ENCODE data around the gene MISP3.

Gene MISP3

DNA sequence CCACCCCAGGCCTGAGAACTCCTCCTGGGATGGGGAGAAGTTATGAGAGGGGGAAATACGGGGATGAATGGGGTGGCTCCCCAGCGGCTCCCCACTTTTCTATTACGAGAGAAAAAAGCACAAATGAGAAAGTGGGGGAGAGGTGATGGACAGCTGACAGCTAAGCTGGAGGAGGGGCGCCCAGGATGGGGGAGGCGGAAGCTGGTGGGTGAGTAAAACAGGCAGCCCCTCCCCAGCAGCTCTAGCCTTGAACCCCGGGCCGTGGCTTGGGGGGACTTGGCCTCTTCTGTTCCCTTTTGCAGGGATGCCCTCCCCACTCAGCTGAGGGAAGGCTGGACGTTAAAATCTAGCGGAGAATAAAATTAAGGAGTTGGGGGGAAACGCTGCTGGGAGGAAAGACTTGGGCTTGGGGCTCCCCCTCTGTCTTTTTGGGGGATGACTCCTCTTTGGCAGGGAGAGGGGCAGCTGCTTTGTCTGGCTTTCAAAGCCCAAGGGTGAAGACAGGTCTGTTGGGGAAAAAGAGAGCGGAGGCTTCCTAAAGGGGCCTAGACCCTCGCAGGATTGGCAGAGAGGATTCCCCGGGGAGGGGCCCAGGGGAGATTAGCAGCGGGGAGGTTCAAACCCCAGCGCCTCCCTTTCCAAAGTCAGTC is 19.4 kb downstream of the MISP3 start:
- H3K9ac ChIP-seq (ENCODE audit: low read length): no peak overlapping the region
- H3K27ac ChIP-seq (ENCODE audit: low read depth, low read length): no peak overlapping the region
- H3K4me1 ChIP-seq (ENCODE audit: control insufficient read depth in 1 of 2, insufficient read depth in 2 of 2, low read length in 2 of 2): peaks cover 6 to 7% of the 10 kb centered on the region in 2 experiments
- H3K36me3 ChIP-seq (ENCODE audit: control insufficient read depth in 1 of 2, insufficient read depth in 2 of 2, low read length in 2 of 2): peaks cover 22 to 24% of the 10 kb centered on the region in 2 experiments
- H4K12ac ChIP-seq (ENCODE audit: low read depth, low read length): no peak overlapping the region
- peak overlapping the region; percentile 71 for H4K8ac ChIP-seq (ENCODE audit: low read depth, low read length)
- peak overlapping the region; percentile 37 for H3K4ac ChIP-seq (ENCODE audit: low read depth, low read length)
- H2BK5ac ChIP-seq (ENCODE audit: low read depth, low read length, poor library complexity): peak overlapping the region; percentile 27
- WGBS (ENCODE audit: extremely low coverage, insufficient coverage, insufficient read length): no CpG with 5 or more reads among the region's 15 CpGs
- H3K4me2 ChIP-seq (ENCODE audit: low read length): peak overlapping the region; percentile 82
- peak overlapping the region; percentile 36 for H3K14ac ChIP-seq (ENCODE audit: low read length)
- H2AFZ ChIP-seq (ENCODE audit: insufficient read depth, low read length, poor library complexity): peak overlapping the region; percentile 30
- peak overlapping the region; percentile 87 for H2AK5ac ChIP-seq (ENCODE audit: low read length)
- H3K79me2 ChIP-seq (ENCODE audit: control insufficient read depth, insufficient read depth, low read length, poor library complexity): peaks cover 8% of the 10 kb centered on the region
- H3K9me3 ChIP-seq (ENCODE audit: insufficient read depth, low read depth, low read length): peaks cover 5% of the 10 kb centered on the region
- H3K79me1 ChIP-seq (ENCODE audit: low read length): peaks cover 11% of the 10 kb centered on the region
- H3K4me3 ChIP-seq (ENCODE audit: low read depth, low read length): peak overlapping the region; percentile 5
- peak overlapping the region; percentile 72 for H3K18ac ChIP-seq (ENCODE audit: low read length)
- peak overlapping the region; percentile 57 for H2BK120ac ChIP-seq (ENCODE audit: insufficient read depth, low read length, poor library complexity)
- no peak for DNase-seq
- H4K91ac ChIP-seq (ENCODE audit: low read depth, low read length): peak overlapping the region; percentile 51
- no peak overlapping the region for H3K23ac ChIP-seq (ENCODE audit: low read length)
- no peak overlapping the region for H2BK12ac ChIP-seq (ENCODE audit: low read length)
- H3K27me3 ChIP-seq (ENCODE audit: insufficient read depth, low read length): no peaks in the 10 kb centered on the region

DNA sequence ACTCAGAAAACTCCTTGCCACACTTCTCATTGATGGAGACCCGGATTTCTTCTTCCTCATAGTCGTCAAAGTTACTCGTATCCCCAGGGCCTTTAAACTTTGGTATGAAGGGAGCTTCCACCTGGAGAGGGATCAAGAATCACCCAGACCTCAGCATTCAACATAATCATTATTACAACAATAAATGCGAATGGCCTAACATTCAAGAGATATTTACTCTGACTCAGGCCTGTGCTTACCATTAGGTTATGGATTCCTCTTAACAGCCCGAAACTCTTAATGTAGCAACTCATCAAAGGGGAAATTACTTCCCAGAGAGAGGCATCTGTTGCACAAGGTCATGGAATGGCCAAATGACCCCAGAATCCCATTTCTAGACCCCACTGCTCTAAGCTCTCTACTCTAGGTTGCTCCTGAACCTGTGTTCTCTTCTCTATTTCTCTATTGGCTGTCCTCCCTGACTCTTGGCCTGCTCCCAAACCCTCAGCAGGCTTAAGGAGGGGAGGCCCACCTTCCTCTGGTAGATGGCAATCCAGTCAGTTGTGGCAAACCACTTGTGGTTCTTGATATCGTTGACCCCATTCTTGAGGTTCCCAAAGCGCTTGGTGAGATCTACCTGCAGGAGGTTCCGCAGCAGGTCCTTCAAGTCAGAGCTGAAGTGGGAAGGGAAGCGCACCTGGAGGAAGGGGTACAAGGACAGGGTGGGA is 20.7 kb downstream of the MISP3 start:
- Histone ChIP-seq H3K4me2 (ENCODE audit: low read length) (no peak overlapping the region), H4K8ac (ENCODE audit: low read depth, low read length) (no peak overlapping the region), H3K36me3 (ENCODE audit: control insufficient read depth in 1 of 2, insufficient read depth in 2 of 2, low read length in 2 of 2) (peaks cover 25 to 26% of the 10 kb centered on the region in 2 experiments), H2BK12ac (ENCODE audit: low read length) (no peak overlapping the region), H3K4me1 (ENCODE audit: control insufficient read depth in 1 of 2, insufficient read depth in 2 of 2, low read length in 2 of 2) (peaks cover 6 to 7% of the 10 kb centered on the region in 2 experiments), H3K9ac (ENCODE audit: low read length) (no peak overlapping the region), H3K27me3 (ENCODE audit: insufficient read depth, low read length) (no peaks in the 10 kb centered on the region), H3K23ac (ENCODE audit: low read length) (no peak overlapping the region), H2BK120ac (ENCODE audit: insufficient read depth, low read length, poor library complexity) (no peak overlapping the region), H3K4ac (ENCODE audit: low read depth, low read length) (no peak overlapping the region), H2AFZ (ENCODE audit: insufficient read depth, low read length, poor library complexity) (no peak overlapping the region), H4K12ac (ENCODE audit: low read depth, low read length) (no peak overlapping the region), H3K4me3 (ENCODE audit: low read depth, low read length) (no peak overlapping the region), H3K79me2 (ENCODE audit: control insufficient read depth, insufficient read depth, low read length, poor library complexity) (peaks cover 8% of the 10 kb centered on the region), H2AK5ac (ENCODE audit: low read length) (no peak overlapping the region), H3K9me3 (ENCODE audit: insufficient read depth, low read depth, low read length) (peaks cover 5% of the 10 kb centered on the region), H3K18ac (ENCODE audit: low read length) (no peak overlapping the region), H2BK5ac (ENCODE audit: low read depth, low read length, poor library complexity) (no peak overlapping the region), H4K91ac (ENCODE audit: low read depth, low read length) (no peak overlapping the region), H3K27ac (ENCODE audit: low read depth, low read length) (no peak overlapping the region), H3K79me1 (ENCODE audit: low read length) (peaks cover 11% of the 10 kb centered on the region), H3K14ac (ENCODE audit: low read length) (no peak overlapping the region)
- DNase-seq: no peak
- no CpG with 5 or more reads among the region's 9 CpGs for whole genome bisulfite sequencing (ENCODE audit: extremely low coverage, insufficient coverage, insufficient read length)

DNA sequence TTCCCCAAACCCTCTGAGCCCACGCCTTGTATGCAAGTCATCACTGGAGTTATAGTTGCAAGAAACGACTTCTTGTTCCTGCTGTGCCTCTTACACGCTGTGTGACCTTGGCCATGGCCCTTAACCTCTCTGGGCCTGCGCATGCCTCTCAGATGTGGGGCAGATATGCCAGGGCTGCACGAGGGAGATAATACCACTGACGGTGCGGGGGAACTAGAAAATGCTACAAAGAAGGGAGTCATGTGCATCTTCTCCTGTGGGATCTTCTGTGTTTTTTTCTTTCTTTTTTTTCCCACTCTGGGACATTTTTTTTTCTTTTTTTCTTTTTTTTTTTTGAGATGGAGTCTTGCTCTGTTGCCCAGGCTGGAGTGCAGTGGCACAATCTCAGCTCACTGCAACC is 22.3 kb downstream of the MISP3 start:
- Histone ChIP-seq H3K27me3 (ENCODE audit: insufficient read depth, low read length) (no peaks in the 10 kb centered on the region), H3K14ac (ENCODE audit: low read length) (no peak overlapping the region), H3K9ac (ENCODE audit: low read length) (no peak overlapping the region), H3K36me3 (ENCODE audit: control insufficient read depth in 1 of 2, insufficient read depth in 2 of 2, low read length in 2 of 2) (peaks cover 16 to 18% of the 10 kb centered on the region in 2 experiments), H3K79me1 (ENCODE audit: low read length) (peaks cover 11% of the 10 kb centered on the region), H3K4me3 (ENCODE audit: low read depth, low read length) (no peak overlapping the region), H4K8ac (ENCODE audit: low read depth, low read length) (no peak overlapping the region), H4K91ac (ENCODE audit: low read depth, low read length) (no peak overlapping the region), H3K4ac (ENCODE audit: low read depth, low read length) (no peak overlapping the region), H3K4me1 (ENCODE audit: control insufficient read depth in 1 of 2, insufficient read depth in 2 of 2, low read length in 2 of 2) (peaks cover 2 to 4% of the 10 kb centered on the region in 2 experiments), H2AK5ac (ENCODE audit: low read length) (no peak overlapping the region), H3K23ac (ENCODE audit: low read length) (no peak overlapping the region), H3K79me2 (ENCODE audit: control insufficient read depth, insufficient read depth, low read length, poor library complexity) (peaks cover 5% of the 10 kb centered on the region), H2AFZ (ENCODE audit: insufficient read depth, low read length, poor library complexity) (no peak overlapping the region), H3K27ac (ENCODE audit: low read depth, low read length) (no peak overlapping the region), H2BK120ac (ENCODE audit: insufficient read depth, low read length, poor library complexity) (no peak overlapping the region), H3K4me2 (ENCODE audit: low read length) (no peak overlapping the region), H3K9me3 (ENCODE audit: insufficient read depth, low read depth, low read length) (peaks cover 5% of the 10 kb centered on the region), H3K18ac (ENCODE audit: low read length) (no peak overlapping the region), H2BK12ac (ENCODE audit: low read length) (no peak overlapping the region), H2BK5ac (ENCODE audit: low read depth, low read length, poor library complexity) (no peak overlapping the region), H4K12ac (ENCODE audit: low read depth, low read length) (no peak overlapping the region)
- no peak for DNase-seq
- WGBS (ENCODE audit: extremely low coverage, insufficient coverage, insufficient read length): no CpG with 5 or more reads among the region's 7 CpGs

GRCh38 chr19:14096272-14096992 is 23.8 kb downstream of the MISP3 start:
- WGBS (ENCODE audit: extremely low coverage, insufficient coverage, insufficient read length): no CpG with 5 or more reads among the region's 11 CpGs
- Histone ChIP-seq H4K91ac (ENCODE audit: low read depth, low read length) (no peak overlapping the region), H3K18ac (ENCODE audit: low read length) (no peak overlapping the region), H3K9me3 (ENCODE audit: insufficient read depth, low read depth, low read length) (peaks cover 7% of the 10 kb centered on the region), H4K12ac (ENCODE audit: low read depth, low read length) (no peak overlapping the region), H3K79me2 (ENCODE audit: control insufficient read depth, insufficient read depth, low read length, poor library complexity) (peaks cover 1% of the 10 kb centered on the region), H3K4ac (ENCODE audit: low read depth, low read length) (no peak overlapping the region), H3K36me3 (ENCODE audit: control insufficient read depth in 1 of 2, insufficient read depth in 2 of 2, low read length in 2 of 2) (peaks cover 24 to 26% of the 10 kb centered on the region in 2 experiments), H2BK12ac (ENCODE audit: low read length) (no peak overlapping the region), H2AFZ (ENCODE audit: insufficient read depth, low read length, poor library complexity) (no peak overlapping the region), H3K23ac (ENCODE audit: low read length) (no peak overlapping the region), H3K14ac (ENCODE audit: low read length) (no peak overlapping the region), H2AK5ac (ENCODE audit: low read length) (no peak overlapping the region), H3K27me3 (ENCODE audit: insufficient read depth, low read length) (no peaks in the 10 kb centered on the region), H4K8ac (ENCODE audit: low read depth, low read length) (no peak overlapping the region), H3K9ac (ENCODE audit: low read length) (no peak overlapping the region), H3K27ac (ENCODE audit: low read depth, low read length) (no peak overlapping the region), H3K79me1 (ENCODE audit: low read length) (peaks cover 4% of the 10 kb centered on the region), H3K4me3 (ENCODE audit: low read depth, low read length) (no peak overlapping the region), H3K4me1 (ENCODE audit: control insufficient read depth in 1 of 2, insufficient read depth in 2 of 2, low read length in 2 of 2) (peaks cover 2 to 4% of the 10 kb centered on the region in 2 experiments), H2BK5ac (ENCODE audit: low read depth, low read length, poor library complexity) (no peak overlapping the region), H3K4me2 (ENCODE audit: low read length) (no peak overlapping the region), H2BK120ac (ENCODE audit: insufficient read depth, low read length, poor library complexity) (no peak overlapping the region)
- no peak for DNase-seq

Measured in trophoblast cell (in vitro differentiated cells and primary cell).